Vagina (tissue), 2 donors: ENCODE results near the gene KCTD20. TPM values are rescaled to one million over a fixed set of nuclear protein-coding genes. Genes with fewer than 3 reads are reported as not detected.

Experiments used
- DNase-seq, 2 donors: peaks; one replicate each; pipeline ENCODE4 v3.0.0-alpha.2; 2017; ENCODE audit errors: extremely low spot score in 2 of 2
- H3K27ac ChIP-seq: fragments of 200-600 bp; sonication (generic); one replicate; pipeline ENCODE4 v1.5.1; 2019
- H3K27me3 ChIP-seq: fragments of 200-600 bp; sonication (generic); one replicate; pipeline ENCODE4 v1.5.1; 2019
- H3K36me3 ChIP-seq, 2 donors: fragments of 200-600 bp; sonication (generic); one replicate each; pipeline ENCODE4 v1.5.1; 2017 to 2019
- H3K4me1 ChIP-seq: fragments of 200-600 bp; sonication (generic); one replicate; pipeline ENCODE4 v1.5.1; 2019
- H3K4me3 ChIP-seq, 2 donors: fragments of 200-600 bp; sonication (generic); 1 replicate in 1 of 2; 2 replicates in 1 of 2; pipeline ENCODE4 v1.5.1; 2016 to 2019
- H3K9me3 ChIP-seq: fragments of 200-600 bp; sonication (generic); one replicate; pipeline ENCODE4 v1.5.1; 2019
- POLR2A ChIP-seq, 2 donors: fragments of 450-650 bp; IDR thresholded peaks; one replicate each; pipeline ENCODE4 v1.6.1; 2017; ENCODE audit warnings: antibody characterized with exemption in 2 of 2, mild to moderate bottlenecking in 2 of 2, moderate library complexity in 2 of 2
- POLR2AphosphoS5 ChIP-seq, 2 donors: sonication (generic); formaldehyde crosslinking; IDR thresholded peaks; one replicate each; pipeline ENCODE4 v1.9.0; 2017; ENCODE audit warnings: antibody characterized with exemption in 2 of 2, mild to moderate bottlenecking in 2 of 2, low read depth in 1 of 2; ENCODE audit not compliant: insufficient read depth in 1 of 2
- intact Hi-C: fragments of 100-400 bp; cut with DNase I; formaldehyde crosslinking; loops from one replicate; pipeline ENCODE4 v1.15.1; 2023
- total RNA-seq: library from RNA; depleted of rRNA; stranded (reverse); fragments of >200 nt; gene quantifications from one replicate; pipeline ENCODE4 v1.2.3, GENCODE V29; 2016
- TF ChIP-seq, protein P1 (sequence below), 3 experiments: fragments of 450-650 bp in 2 of 3; fragments of 200-600 bp in 1 of 3; sonication (generic) in 1 of 3; IDR thresholded peaks; one replicate each; pipeline ENCODE4 v1.5.1; 2017 to 2019; ENCODE audit warnings: antibody characterized with exemption in 3 of 3, mild to moderate bottlenecking in 2 of 3, moderate library complexity in 2 of 3

KCTD20 gene
- total RNA-seq, 1 donor from 2014 or later = 30.0 TPM

DNA sequence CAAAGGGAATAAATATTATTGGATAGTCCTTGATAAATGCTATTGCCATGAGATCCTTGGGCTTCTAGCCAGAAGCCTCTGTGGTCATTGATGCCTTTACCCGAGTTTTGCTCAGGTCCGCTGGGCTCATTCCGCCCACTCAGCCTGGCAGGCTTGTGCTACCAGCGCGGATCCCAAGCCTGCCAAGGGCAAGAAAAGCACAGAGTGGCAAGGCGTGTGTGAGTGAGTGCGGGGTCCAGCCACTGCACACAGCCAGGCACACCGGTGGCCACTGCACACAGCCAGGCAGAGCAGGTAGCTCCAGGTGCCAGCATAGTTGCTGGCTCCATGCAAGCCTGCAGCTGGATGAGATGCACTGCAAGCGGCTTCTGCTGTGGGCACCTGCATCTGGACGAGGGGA, 65.7 kb downstream of the KCTD20 start:
- TF ChIP-seq POLR2A (IDR thresholded peaks at IDR 0.05) (no peak), POLR2AphosphoS5 (IDR thresholded peaks at IDR 0.05; ENCODE audit: insufficient read depth in 1 of 2, low read depth in 1 of 2) (no peak)
- TF ChIP-seq, protein P1, sequence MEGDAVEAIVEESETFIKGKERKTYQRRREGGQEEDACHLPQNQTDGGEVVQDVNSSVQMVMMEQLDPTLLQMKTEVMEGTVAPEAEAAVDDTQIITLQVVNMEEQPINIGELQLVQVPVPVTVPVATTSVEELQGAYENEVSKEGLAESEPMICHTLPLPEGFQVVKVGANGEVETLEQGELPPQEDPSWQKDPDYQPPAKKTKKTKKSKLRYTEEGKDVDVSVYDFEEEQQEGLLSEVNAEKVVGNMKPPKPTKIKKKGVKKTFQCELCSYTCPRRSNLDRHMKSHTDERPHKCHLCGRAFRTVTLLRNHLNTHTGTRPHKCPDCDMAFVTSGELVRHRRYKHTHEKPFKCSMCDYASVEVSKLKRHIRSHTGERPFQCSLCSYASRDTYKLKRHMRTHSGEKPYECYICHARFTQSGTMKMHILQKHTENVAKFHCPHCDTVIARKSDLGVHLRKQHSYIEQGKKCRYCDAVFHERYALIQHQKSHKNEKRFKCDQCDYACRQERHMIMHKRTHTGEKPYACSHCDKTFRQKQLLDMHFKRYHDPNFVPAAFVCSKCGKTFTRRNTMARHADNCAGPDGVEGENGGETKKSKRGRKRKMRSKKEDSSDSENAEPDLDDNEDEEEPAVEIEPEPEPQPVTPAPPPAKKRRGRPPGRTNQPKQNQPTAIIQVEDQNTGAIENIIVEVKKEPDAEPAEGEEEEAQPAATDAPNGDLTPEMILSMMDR (IDR thresholded peaks at IDR 0.05) = no peak
- no peak for DNase-seq
- peaks cover 0 to 14% of the 10 kb centered on the region in 2 donors for H3K36me3 ChIP-seq
- no peaks in the 10 kb centered on the region for H3K9me3 ChIP-seq
- no peaks in the 10 kb centered on the region for H3K4me1 ChIP-seq
- no peak overlapping the region for H3K4me3 ChIP-seq
- intact Hi-C loops = no loop called here
- H3K27me3 ChIP-seq = no peaks in the 10 kb centered on the region
- H3K27ac ChIP-seq = no peak overlapping the region

DNA sequence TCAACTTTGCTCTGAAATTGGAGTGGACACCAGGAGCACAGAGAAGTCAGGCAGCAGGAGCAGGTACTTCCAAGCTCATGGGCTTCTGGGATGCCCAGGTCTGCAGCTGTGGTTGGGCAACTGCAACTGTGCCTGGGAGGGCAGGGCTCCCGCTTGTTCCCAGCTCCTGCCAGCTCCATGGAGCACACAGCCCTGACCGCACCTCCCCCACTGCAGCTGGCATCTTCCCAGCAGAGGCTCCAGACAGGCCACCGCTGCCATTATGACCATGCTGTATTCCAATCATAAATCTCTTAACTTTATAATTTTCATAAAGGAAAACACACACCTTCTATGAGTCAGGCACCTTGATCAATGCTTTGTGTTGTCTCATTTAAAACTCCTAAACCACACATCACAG, 67.6 kb downstream of the KCTD20 start:
- intact Hi-C loops = no loop called here
- Histone ChIP-seq H3K27me3 (no peaks in the 10 kb centered on the region), H3K27ac (no peak overlapping the region), H3K9me3 (no peaks in the 10 kb centered on the region), H3K4me1 (no peaks in the 10 kb centered on the region), H3K36me3 (peaks cover 0 to 23% of the 10 kb centered on the region in 2 donors), H3K4me3 (no peak overlapping the region)
- DNase-seq = no peak
- TF ChIP-seq POLR2A (IDR thresholded peaks at IDR 0.05) = no peak
- TF ChIP-seq, protein P1 (IDR thresholded peaks at IDR 0.05) = no peak
- no peak for TF ChIP-seq POLR2AphosphoS5 (IDR thresholded peaks at IDR 0.05; ENCODE audit: insufficient read depth in 1 of 2, low read depth in 1 of 2)

DNA sequence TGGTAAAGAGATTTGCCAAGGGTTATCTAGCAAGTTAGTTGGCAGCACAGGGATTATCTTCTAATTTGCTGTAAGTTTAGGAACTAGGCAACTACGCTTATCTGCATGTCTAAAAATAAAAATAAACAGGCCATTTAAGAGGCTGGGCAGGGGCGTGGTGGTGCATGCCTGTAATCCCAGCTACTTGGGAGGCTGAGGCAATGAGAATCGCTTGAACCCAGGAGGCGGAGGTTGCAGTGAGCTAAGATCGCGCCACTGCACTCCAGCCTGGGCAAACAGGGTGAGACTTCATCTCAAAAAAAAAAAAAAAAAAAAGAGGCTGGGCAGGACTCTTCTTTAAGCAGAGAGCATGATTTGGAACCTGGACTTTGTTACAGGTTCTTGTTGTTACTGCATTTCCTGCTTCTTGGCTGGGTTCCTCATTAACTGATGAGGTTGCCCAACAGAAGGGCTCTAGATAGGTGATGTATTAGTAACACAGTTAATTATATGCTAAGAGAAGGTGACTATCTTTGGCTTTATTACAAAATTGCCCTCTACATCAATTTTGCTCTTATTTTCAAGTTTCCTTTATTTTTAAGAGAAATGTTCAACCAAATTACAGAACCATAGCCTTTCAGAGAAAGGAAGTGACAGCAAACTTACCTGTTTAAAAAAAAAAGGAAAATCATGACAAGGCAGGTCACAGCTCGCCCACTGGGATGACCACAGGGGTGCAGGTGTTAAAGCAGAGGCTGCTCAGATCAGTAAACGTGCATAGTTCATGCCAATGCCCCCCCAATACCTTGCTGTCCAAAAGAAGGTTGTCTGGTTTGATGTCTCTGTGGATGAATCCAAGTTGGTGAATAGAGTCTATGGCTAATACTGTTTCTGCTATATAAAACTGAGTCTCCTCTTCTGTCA, 72.0 kb downstream of the KCTD20 start:
- Histone ChIP-seq H3K27me3 (no peaks in the 10 kb centered on the region), H3K9me3 (no peaks in the 10 kb centered on the region), H3K4me1 (no peaks in the 10 kb centered on the region), H3K27ac (no peak overlapping the region), H3K36me3 (peaks cover 0 to 29% of the 10 kb centered on the region in 2 donors), H3K4me3 (no peak overlapping the region)
- intact Hi-C loops = no loop called here
- TF ChIP-seq POLR2AphosphoS5 (IDR thresholded peaks at IDR 0.05; ENCODE audit: insufficient read depth in 1 of 2, low read depth in 1 of 2) (no peak), POLR2A (IDR thresholded peaks at IDR 0.05) (no peak)
- TF ChIP-seq, protein P1 (IDR thresholded peaks at IDR 0.05) = no peak
- DNase-seq = no peak

GRCh38 chr6:36515844-36516243, 73.0 kb downstream of the KCTD20 start:
- Histone ChIP-seq H3K27ac (no peak overlapping the region), H3K4me1 (no peaks in the 10 kb centered on the region), H3K27me3 (no peaks in the 10 kb centered on the region), H3K4me3 (no peak overlapping the region), H3K9me3 (no peaks in the 10 kb centered on the region), H3K36me3 (peaks cover 0 to 31% of the 10 kb centered on the region in 2 donors)
- TF ChIP-seq, protein P1 (IDR thresholded peaks at IDR 0.05) = no peak
- intact Hi-C loops = no loop called here
- DNase-seq = no peak

DNA sequence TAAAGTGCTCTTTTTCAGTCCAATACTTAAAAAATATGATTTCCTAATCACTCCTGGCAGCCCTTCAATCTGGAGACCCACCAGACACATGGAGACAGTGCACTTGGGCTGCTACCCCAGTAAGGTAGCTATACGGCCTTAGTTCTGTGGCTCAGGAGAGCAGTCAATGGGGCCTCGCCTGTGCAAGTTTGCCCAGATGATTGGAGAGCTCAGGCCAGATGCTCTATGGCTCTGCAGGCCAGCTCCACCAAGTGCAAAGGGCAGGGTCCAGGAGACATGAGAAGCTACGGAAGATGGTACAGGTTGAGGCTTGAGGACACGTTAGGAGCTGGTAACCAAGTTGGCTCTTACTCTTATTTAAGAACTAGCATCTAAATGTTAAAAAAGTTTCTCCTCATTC, 73.8 kb downstream of the KCTD20 start:
- Histone ChIP-seq H3K27ac (no peak overlapping the region), H3K4me1 (no peaks in the 10 kb centered on the region), H3K9me3 (no peaks in the 10 kb centered on the region), H3K4me3 (no peak overlapping the region), H3K27me3 (no peaks in the 10 kb centered on the region), H3K36me3 (peaks cover 0 to 38% of the 10 kb centered on the region in 2 donors)
- DNase-seq = no peak
- TF ChIP-seq POLR2AphosphoS5 (IDR thresholded peaks at IDR 0.05; ENCODE audit: insufficient read depth in 1 of 2, low read depth in 1 of 2) (no peak), POLR2A (IDR thresholded peaks at IDR 0.05) (no peak)
- TF ChIP-seq, protein P1 (IDR thresholded peaks at IDR 0.05) = no peak
- intact Hi-C loops = no loop called here
